GM19193 (cell line): ENCODE results near the gene VAV2.

Experiments
- POLR2A ChIP-seq: IDR thresholded peaks from 4 replicates; pipeline ENCODE4 v1.6.1; 2011; ENCODE audit not compliant: insufficient read depth, insufficient read length; ENCODE audit errors: extremely low read depth

The VAV2 gene

DNA sequence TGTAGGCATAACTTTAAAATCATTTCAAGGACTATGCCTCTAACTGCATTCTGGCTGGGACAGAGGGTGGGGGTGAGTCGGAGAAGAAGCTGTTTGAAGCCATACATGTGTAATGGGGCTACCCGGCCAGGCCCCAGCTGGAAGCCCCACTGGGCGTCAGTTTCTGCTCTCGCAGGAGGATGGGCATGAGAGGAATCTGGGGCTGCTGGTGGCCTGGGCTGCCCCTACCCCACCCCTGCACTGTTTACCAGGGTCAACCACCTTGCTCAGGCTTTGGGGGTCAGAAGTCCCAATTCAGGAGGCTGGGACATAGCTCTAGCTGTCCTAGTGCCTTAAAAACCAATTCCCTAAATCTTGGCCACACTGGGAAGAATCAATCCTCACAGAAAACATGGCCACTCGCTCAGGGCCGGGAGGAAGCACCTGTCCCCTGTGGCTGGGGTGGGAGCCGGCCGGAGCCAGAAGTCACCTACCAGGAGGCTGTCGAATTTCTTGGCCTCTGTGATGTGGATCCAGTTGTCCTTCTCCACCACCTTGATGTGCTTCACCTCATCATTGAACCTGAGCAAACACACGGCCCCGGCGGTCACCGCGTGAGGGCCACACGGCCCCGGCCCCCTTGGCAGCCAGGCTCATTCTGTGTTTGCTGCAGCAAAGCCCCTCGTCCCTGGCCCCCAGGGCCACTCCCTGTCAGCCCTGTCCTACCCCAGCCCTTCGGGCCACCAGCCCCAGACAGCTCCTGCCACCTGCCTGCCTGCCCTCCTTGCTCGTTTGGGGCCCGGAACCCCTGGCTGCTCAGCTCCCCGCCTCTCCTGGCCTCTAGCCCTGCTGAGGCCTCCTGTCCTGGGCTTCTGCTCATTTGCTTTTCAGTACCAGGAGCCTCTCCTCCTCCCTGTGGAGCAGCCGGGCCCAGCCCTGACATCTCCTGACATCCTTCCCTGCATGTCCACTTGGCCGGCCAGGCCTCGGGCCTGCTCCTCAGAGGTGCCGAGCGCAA lies 220.3 kb downstream of the VAV2 start:
- no peak for TF ChIP-seq POLR2A

DNA sequence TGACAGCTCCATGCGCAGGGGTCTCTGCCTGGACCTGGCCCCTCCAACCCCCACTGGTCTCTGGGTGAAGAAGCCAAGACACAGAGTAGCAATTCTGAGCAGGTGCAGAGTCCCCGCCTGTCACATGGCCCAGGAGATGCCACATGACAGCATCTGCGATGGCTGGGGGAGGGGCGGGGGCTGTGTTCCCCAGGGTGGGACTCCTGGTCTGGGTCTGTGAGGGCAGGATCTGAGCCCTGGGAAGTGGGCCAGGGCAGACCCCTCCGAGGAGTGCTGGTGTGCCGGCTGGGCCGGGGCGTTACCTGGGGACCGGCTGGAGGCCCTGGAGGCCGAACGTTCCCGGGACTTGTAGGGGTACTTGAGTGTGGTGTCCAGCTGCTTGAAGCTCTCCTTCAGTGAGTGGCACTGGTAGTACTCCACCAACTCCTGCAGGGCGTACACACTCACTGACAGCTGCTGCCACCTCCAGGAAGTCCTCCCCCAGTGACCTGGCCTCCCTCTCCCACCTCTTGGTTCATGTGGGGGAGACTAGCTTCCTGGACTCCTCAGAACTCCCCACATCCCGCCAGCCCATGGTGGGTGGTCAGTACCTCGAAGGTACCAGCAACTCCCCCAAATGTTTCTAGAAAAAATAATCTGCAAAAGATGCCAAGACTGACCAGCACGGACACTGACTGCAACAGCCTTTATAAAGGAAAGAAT lies 221.9 kb downstream of the VAV2 start:
- TF ChIP-seq POLR2A = no peak

DNA sequence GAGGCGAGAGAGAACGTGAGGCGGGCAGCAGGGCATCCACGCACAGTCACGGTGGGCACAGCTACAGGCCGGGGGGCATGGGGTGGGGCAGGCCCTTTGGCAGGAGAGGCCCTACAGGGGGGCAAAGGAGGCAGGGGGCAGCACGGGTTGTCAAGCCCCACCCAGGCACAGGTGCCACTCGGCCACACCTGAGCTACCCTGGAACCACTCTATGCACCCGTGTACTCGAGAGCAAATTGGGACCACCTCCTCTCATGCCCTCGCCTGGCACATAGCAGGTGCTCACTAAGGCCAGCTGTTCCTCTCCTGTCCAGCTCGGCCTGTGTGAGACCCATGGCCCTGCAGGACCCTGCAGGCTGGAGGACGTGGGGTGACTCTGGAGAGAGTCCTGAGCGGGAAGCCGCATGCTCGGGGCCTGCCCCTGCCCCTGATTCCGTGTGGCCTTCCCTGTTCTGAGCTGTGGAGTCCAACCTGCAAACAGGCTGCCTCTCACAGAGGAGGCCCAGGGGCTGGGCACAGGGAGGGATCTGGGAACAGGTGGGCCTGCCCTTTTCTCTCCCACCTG lies 222.5 kb downstream of the VAV2 start:
- no peak for TF ChIP-seq POLR2A

DNA sequence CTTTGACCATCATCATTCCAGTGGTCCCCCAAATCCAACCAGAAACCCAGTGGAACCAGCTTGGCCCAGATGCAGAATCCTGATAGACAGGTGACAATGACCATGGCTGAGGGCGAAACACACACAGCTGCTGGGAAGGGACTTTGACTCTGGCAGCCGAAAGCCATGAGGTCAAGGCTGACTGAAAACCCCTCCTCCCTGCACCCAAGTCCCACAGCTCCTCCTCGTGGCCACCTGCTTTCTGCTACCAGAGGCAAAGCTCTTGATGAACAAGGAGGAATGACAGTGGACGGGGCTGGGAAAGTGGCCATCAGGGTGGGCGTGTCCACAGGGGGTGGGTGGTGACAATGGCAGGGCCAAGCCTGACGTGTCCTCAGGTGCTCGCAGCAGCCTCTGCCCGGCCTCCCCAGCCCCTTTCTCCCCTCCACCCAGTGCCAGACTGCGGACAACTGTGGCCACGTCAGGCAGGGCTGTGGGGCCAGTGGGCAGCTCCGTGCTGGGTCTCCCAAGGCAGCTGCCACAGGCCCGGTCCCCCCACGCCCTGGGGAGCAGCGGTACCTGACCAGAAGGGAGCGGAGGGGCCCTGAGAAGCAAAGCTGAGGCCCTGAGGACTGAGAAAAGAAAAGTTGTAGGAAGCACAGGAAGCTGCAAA lies 223.1 kb downstream of the VAV2 start:
- TF ChIP-seq POLR2A = no peak

DNA sequence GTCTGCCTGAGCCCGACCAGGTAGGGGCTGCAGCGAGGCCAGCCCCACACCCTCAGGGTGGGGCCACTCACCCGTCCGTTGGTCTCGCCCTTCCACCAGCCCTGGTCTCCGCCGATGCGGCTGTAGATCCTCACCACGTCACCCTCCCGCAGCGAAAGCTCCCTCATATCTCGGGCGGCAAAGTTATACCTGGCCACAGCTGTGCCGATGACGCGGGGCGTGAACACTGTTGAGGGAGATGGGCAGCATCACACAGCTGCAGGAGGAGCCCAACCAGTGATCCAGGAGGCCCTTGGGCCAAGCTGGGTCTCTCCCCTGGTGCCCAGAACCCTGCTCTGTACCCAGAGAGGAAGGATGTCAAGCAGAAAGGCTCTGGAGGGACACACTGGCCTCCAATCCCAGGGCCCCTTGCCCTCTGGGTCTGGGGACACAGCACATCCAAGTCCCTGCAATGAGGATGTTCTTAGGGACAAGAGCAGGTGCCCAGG lies 223.7 kb downstream of the VAV2 start:
- TF ChIP-seq POLR2A = no peak

DNA sequence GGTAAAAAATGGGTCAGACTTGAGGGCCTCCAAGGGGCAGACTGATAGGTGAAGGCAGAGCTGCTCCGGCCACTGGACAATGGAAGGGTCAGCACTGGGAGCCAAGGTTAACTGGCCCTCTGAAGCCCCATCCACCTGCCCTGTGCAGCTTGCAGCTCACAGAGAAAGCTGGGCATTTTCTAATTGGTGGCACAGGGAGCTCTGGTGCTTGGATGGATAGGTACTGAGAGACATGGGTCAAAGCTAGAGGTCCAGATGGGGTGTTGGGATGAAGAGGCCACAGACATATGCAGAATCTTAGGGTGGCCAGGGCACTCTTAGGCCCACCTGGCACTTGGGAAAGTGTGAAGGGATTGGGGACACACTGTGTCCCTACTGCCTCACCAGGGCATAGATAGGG lies 224.5 kb downstream of the VAV2 start:
- TF ChIP-seq POLR2A = no peak

DNA sequence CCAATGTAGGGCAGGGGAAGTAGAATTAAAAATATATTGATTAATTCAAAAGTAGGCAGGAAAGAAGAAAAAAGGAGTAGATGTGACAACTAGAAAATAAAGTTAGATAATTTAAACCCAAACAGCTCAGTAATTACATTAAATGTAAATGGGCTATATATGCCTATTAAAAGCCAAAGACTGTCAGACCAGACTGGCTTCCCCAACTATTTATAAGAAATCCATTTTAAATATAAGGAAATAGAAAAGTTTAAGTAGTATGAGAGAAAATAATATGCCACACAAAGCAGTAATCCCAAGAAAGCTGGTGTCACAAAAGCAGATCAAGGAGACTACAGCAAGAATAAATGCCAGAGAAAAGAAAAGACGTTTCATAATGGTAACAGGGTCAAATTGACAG lies 225.1 kb downstream of the VAV2 start:
- no peak for TF ChIP-seq POLR2A

DNA sequence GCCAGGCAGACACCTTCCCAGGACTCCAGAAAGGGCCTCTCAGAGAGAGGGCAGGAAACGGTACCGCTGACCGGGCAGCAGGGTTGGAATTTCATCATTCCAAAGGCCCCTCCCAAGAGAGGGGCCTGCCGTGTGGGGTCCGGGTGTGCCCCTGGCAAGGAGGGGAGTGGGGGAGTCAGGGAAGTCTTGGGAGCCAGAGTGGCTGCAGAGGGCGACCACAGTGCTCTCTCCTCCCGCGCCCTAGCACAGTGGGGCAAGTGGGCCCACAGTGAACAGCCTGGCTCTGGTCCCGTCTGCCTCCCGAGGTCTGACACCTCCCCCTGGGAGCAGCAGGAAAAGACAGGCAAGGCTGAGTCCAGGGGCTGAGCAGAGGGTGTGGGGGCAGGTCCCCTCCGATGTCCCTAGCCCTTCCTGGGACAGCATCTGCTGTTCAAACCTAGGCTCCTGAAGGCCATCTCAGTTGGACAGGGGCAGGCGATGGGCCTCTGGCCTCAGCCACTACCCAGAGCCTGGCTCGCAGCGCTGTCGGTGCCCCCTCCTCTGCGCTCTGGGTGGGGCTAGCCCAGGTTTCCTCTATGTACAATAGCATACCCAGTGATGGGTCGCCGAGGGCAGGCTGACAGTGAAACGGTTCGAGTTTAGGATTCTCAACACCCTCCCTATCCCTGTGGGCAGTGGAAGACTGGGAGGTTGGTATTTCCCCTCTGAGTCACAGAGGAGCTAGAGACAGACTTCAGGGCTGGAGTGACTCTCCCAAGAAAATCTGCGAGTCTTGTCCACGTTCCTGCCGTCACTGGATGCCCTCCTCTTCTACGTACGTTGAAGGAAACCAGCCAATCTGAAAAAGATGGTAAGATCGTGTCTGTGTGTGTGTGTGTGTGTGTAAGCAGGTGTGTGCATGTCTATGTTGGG lies 228.6 kb downstream of the VAV2 start:
- no peak for TF ChIP-seq POLR2A

DNA sequence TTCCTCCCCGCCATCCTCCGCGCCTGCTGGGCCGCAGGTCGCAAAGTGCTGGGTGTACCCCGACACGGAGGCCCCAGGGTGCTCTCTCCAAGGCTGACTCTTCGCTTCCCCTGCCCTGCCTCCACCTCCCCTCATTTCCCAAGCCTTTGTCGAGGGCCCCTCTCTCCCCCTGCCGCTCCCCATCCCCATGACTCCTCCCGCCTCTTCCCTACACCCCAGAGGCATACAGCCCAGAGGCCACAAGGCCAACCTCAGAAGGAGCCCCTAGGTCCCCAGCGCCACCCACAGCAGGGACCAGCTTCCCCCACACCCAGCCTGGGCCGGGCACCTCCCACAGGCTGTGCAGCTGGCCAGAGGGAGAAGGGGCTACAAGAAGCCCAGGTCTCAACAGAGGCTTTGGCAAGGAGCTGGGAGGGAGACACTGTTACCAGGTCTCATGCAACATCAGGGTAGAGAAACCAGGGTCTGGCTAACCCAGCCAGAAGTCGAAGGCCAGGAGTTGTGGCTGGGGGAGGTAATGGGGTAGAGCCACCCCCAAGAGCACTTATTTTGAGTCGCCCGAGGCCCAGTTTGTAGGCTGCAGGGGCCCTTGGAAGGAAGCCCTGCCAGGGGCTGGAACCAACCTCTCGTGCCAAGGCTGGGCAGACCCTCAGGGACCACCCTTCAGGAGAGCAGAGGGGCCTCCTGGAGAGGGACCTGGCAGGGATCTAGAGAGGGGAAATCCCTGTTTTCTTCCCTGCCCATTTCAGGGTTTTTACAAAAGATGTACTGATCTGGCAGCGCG lies 229.4 kb downstream of the VAV2 start:
- no peak for TF ChIP-seq POLR2A

DNA sequence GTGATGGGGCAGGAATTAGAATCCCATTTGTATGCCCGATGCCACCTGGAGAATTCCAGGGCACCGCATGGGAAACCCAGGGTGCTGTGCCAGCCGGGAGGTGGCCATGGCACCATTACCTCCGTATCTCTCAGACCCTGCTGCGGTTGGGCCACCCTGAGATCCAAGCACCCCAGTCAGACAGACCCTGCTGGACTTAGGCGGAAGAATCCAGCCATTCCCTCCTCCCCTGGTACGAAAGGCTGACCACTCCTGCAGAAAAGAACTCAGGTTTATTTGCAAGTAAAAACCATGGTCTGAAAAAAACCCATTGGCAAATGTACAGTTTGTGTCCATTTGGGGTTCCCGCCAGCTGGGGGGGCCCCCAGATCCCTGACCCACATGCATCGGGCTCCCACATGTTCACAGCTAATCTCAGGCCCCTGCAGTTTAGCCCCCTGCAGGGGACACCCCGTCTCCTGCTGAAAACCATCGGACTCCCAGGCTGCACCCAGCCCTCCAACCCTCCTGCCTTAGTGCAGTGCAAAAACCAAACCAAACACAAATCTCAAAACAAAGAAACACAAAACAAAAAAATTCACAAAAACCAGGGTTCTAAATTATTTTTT lies 230.4 kb downstream of the VAV2 start:
- TF ChIP-seq POLR2A = no peak

DNA sequence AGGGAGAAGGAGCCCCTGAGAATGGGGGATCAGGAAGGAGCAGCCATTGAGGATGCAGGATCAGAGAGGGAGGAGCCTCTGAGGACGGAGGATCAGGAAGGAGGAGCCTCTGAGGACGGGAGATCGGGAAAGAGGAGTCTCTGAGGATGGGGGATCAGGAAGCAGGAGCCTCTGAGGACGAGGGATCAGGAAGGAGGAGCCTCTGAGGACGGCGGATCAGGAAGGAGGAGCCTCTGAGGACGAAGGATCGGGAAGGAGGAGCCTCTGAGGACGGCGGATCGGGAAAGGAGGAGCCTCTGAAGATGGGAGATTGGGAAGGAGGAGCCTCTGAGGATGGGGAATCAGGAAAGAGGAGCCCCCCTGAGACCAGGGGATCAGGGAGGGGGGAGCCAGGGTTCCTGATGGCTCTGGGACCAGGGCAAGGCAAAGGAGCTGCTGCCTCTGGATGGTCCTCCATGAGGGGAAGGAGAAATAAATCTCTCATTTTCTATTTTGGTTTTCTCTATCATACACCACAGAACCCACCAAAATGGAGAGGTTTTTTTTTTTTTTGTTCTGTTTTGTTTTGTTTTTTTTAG lies 231.3 kb downstream of the VAV2 start:
- no peak for TF ChIP-seq POLR2A

DNA sequence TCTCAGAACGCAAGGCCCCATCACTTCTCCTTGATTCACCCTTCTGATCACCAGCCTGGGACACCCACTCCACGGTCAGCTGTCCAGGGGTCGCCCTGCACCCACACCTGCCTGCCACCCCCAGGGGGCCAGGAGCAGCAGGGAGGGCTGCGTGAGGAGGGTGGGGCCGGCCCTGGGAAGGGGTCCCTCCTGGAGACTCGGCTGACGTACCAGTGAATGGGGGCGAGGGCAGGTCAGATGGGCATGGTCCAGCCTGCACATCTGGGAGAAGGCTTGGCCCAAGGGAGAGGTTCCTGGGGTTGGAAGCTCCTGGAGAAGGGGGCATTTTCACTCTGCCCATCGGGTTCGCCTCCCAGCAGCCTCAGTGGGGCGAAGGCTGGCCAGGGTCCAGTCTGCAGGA lies 232.2 kb downstream of the VAV2 start:
- TF ChIP-seq POLR2A = no peak

DNA sequence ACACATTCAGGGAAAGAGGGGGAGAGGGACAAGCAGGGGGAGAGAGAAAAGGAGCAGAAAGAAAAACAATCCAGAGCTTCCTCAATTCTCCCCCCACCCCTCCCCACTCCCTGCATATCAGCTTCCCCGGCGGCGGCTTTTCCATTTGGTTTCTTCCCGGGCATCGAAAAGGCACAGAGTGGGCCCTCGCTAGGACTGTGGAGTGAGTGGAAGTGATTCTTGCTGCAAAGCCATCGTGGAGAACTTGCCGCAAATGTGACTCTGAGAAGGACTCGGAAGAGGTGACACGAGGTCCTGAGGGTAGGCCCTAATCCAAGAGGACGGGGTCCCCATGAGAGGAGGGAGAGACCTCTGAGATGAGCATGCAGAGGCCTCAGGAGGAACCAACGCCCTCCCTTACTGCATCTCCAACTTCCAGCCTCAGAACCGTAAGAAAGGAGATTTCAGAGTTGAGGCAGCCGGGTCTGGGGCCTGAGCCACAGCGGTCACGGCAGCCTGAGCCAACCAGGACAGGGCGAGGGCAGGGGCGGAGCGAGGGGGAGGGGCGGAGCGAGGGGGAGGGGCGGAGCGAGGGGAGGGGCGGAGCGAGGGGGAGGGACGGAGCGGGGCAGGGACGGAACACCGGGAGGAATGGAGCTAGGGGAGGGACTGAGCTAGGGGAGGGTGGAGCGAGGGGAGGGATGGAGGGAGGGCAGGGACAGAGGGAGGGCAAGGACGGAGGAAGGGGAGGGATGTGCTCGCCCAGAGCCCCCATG lies 232.8 kb downstream of the VAV2 start:
- no peak for TF ChIP-seq POLR2A
